Measurements from ENCODE around the gene FBXW5.

The FBXW5 gene

GRCh38 chr9:136927343-136928271 is 16.9 kb downstream of the FBXW5 start:
- DNase-seq, result no peak

- no peak for DNase-seq
Measured at GRCh38 chr9:136926749-136927148, 17.8 kb downstream of the FBXW5 start.

GRCh38 chr9:136926154-136926704 is 18.3 kb downstream of the FBXW5 start:
- no peak for DNase-seq

- no peak for DNase-seq
Measured at GRCh38 chr9:136925414-136926153, 19.0 kb downstream of the FBXW5 start.

GRCh38 chr9:136923881-136924280 is 20.7 kb downstream of the FBXW5 start:
- DNase-seq, result no peak

- no peak for DNase-seq
Measured at GRCh38 chr9:136922540-136922939, 22.0 kb downstream of the FBXW5 start.

- no peak for DNase-seq
Measured at GRCh38 chr9:136921718-136922117, 22.8 kb downstream of the FBXW5 start.

GRCh38 chr9:136921307-136921706 is 23.2 kb downstream of the FBXW5 start:
- DNase-seq, result no peak

- no peak for DNase-seq
Measured at GRCh38 chr9:136920734-136921231, 23.8 kb downstream of the FBXW5 start.

- no peak for DNase-seq
Measured at GRCh38 chr9:136920069-136920468, 24.5 kb downstream of the FBXW5 start.

GRCh38 chr9:136917902-136918301 is 26.6 kb downstream of the FBXW5 start:
- DNase-seq, result no peak

GRCh38 chr9:136916330-136917184 is 28.0 kb downstream of the FBXW5 start:
- no peak for DNase-seq

- no peak for DNase-seq
Measured at GRCh38 chr9:136915632-136916329, 28.8 kb downstream of the FBXW5 start.

GRCh38 chr9:136913701-136914438 is 30.7 kb downstream of the FBXW5 start:
- no peak for DNase-seq

GRCh38 chr9:136910901-136911245 is 33.7 kb downstream of the FBXW5 start:
- no peak for DNase-seq

- DNase-seq, result no peak
Measured at GRCh38 chr9:136910197-136910900, 34.2 kb downstream of the FBXW5 start.

- DNase-seq, result no peak
Measured at GRCh38 chr9:136907011-136907914, 37.3 kb downstream of the FBXW5 start.

- DNase-seq, result no peak
Measured at GRCh38 chr9:136906266-136906665, 38.3 kb downstream of the FBXW5 start.

GRCh38 chr9:136903041-136903554 is 41.4 kb downstream of the FBXW5 start:
- no peak for DNase-seq
